ENCODE measurements around the gene OBSCN. TPM values are rescaled to one million over a fixed set of nuclear protein-coding genes. Genes with fewer than 3 reads are reported as not detected.
A peak's percentile ranks its signal among the peaks of the same experiment; 100 is the strongest.

The OBSCN gene
- polyA plus RNA-seq, 6 donors from 2014 or later, result 0.78 to 2.5 (median 1.5) TPM

- Mint-ChIP-seq H3K4me3 (no peak overlapping the region), H3K27ac (no peak overlapping the region), H3K36me3 (no peaks in the 10 kb centered on the region), H3K9me3 (peaks cover 0 to 14% (median 3%) of the 10 kb centered on the region in 7 donors), H3K4me1 (no peaks in the 10 kb centered on the region), H3K27me3 (no peaks in the 10 kb centered on the region)
- no peak for ATAC-seq (ENCODE audit: low read depth in 2 of 2)
- DNase-seq, result no peak
These were observed 138.9 kb downstream of the OBSCN start for GRCh38 chr1:228346731-228347130.

GRCh38 chr1:228347181-228347580 is 139.3 kb downstream of the OBSCN start:
- Mint-ChIP-seq H3K27ac (no peak overlapping the region), H3K9me3 (peaks cover 0 to 14% (median 3%) of the 10 kb centered on the region in 7 donors), H3K27me3 (no peaks in the 10 kb centered on the region), H3K36me3 (no peaks in the 10 kb centered on the region), H3K4me3 (no peak overlapping the region), H3K4me1 (no peaks in the 10 kb centered on the region)
- DNase-seq (no peak), ATAC-seq (ENCODE audit: low read depth in 2 of 2) (no peak)

GRCh38 chr1:228348708-228349467 is 141.0 kb downstream of the OBSCN start:
- peak overlapping the region in 2 of 6 donors; percentile 1 to 3 for H3K27ac Mint-ChIP-seq

DNA sequence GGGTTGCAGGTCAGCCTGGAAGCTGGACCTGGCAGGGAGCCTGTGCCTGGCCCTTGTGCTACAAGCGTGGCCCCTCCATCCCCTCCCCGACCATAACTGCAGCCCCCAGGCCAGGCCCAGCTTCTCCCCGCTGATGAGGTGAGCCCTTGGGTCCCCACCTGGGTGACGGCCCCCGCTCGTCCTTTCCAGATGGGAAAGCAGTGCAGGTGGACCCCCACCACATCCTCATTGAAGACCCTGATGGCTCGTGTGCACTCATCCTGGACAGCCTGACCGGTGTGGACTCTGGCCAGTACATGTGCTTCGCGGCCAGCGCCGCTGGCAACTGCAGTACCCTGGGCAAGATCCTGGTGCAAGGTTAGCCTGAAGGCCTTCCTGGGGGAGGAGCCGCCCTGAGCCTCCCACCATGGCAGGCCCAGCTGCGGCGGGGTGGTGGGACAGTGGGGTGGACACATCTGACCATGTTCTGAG is 141.9 kb downstream of the OBSCN start:
- Mint-ChIP-seq H3K9me3 (peaks cover 0 to 3% (median 0%) of the 10 kb centered on the region in 7 donors), H3K36me3 (no peaks in the 10 kb centered on the region), H3K27me3 (no peaks in the 10 kb centered on the region), H3K4me3 (no peak overlapping the region), H3K4me1 (no peaks in the 10 kb centered on the region), H3K27ac (no peak overlapping the region)
- no peak for DNase-seq
- no peak for ATAC-seq (ENCODE audit: low read depth in 2 of 2)

More at GRCh38 chr1:228348708-228349467, 141.0 kb downstream of the OBSCN start:
- Mint-ChIP-seq H3K27me3 (no peaks in the 10 kb centered on the region), H3K9me3 (peaks cover 0 to 7% (median 0%) of the 10 kb centered on the region in 7 donors), H3K4me3 (no peak overlapping the region), H3K4me1 (no peaks in the 10 kb centered on the region), H3K36me3 (no peaks in the 10 kb centered on the region)
- DNase-seq (no peak), ATAC-seq (ENCODE audit: low read depth in 2 of 2) (no peak)

GRCh38 chr1:228350179-228350742 is 142.4 kb downstream of the OBSCN start:
- Mint-ChIP-seq H3K27ac (peak overlapping the region in 3 of 6 donors; percentile 1 to 64 (median 41)), H3K36me3 (no peaks in the 10 kb centered on the region), H3K4me3 (no peak overlapping the region), H3K27me3 (no peaks in the 10 kb centered on the region), H3K9me3 (peaks cover 0 to 2% (median 0%) of the 10 kb centered on the region in 7 donors), H3K4me1 (no peaks in the 10 kb centered on the region)
- DNase-seq (no peak), ATAC-seq (ENCODE audit: low read depth in 2 of 2) (no peak)

- H3K4me1 Mint-ChIP-seq, result no peaks in the 10 kb centered on the region
- H3K36me3 Mint-ChIP-seq, result no peaks in the 10 kb centered on the region
- no peak overlapping the region for H3K27ac Mint-ChIP-seq
- no peak for ATAC-seq (ENCODE audit: low read depth in 2 of 2)
- H3K9me3 Mint-ChIP-seq, result no peaks in the 10 kb centered on the region
- no peaks in the 10 kb centered on the region for H3K27me3 Mint-ChIP-seq
- no peak overlapping the region for H3K4me3 Mint-ChIP-seq
- DNase-seq, result no peak
These were observed 143.3 kb downstream of the OBSCN start for GRCh38 chr1:228350831-228351781.

DNA sequence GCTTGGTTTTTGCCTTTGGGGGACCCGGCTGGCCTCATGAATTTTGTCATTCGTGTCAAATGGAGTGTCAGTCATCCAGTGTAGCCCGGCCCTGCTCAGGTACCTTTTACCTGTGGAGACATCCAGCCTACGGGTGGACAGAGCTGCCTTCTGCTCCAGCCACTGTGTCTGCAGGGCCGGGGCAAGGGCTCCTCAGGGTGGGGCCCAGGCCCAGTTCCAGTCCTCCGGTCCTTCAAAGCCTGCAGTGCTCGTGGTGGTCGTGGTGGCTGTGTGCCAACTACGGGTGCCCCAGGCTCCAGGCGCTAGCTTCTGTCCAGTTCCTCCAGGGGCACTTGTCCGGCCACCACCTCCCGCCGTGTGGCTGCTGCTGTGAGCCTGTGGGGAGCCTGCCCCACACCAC is 144.0 kb downstream of the OBSCN start:
- H3K36me3 Mint-ChIP-seq, result no peaks in the 10 kb centered on the region
- no peak overlapping the region for H3K4me3 Mint-ChIP-seq
- H3K27ac Mint-ChIP-seq, result no peak overlapping the region
- ATAC-seq (ENCODE audit: low read depth in 2 of 2) (no peak), DNase-seq (no peak)
- no peaks in the 10 kb centered on the region for H3K9me3 Mint-ChIP-seq
- H3K27me3 Mint-ChIP-seq, result no peaks in the 10 kb centered on the region
- H3K4me1 Mint-ChIP-seq, result no peaks in the 10 kb centered on the region

GRCh38 chr1:228352677-228353481 is 145.0 kb downstream of the OBSCN start:
- DNase-seq, result no peak
- no peaks in the 10 kb centered on the region for H3K4me1 Mint-ChIP-seq
- no peaks in the 10 kb centered on the region for H3K36me3 Mint-ChIP-seq
- no peaks in the 10 kb centered on the region for H3K9me3 Mint-ChIP-seq
- ATAC-seq (ENCODE audit: low read depth in 2 of 2), result no peak
- H3K27me3 Mint-ChIP-seq, result no peaks in the 10 kb centered on the region
- no peak overlapping the region for H3K27ac Mint-ChIP-seq
- no peak overlapping the region for H3K4me3 Mint-ChIP-seq

DNA sequence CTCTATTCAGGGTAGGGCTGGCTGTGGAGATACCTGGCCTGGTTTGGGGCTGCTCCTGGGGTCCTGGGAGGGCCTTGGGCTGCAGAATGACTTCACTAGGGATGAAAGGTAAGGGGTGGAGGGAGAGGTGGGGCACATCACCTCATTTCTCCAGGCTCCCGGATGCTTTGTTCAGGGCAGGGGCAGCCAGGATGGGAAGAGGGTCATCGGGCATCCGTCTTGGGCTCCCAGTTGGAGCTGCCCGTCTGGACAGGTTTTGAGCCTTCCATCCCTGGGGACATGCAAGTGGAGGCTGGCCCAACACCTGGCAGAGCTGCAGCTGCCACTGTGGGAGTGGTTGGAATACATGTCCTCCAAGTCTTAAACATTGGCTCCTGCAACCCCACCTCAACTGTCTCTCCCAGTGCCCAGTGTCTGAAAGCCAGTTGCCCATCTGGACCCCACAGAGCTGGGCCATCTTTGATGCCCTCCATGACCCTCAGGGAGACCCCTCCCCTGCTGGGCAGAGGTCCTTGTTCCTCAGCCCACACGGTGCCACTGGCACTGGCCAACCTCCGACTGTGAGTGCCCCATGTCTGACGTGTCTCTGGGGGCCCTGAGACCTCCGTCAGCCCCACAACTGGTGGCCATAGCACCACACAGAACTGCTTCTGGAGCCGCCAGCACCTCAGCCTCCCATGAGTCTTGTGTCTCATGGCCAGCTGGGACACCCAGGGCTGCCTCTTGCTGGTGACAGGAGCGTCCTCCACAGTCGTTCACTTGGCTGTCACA is 145.9 kb downstream of the OBSCN start:
- ATAC-seq (ENCODE audit: low read depth in 2 of 2) (no peak), DNase-seq (no peak)
- no peaks in the 10 kb centered on the region for H3K9me3 Mint-ChIP-seq
- no peak overlapping the region for H3K27ac Mint-ChIP-seq
- no peak overlapping the region for H3K4me3 Mint-ChIP-seq
- H3K4me1 Mint-ChIP-seq, result no peaks in the 10 kb centered on the region
- no peaks in the 10 kb centered on the region for H3K36me3 Mint-ChIP-seq
- no peaks in the 10 kb centered on the region for H3K27me3 Mint-ChIP-seq

- ATAC-seq (ENCODE audit: low read depth in 2 of 2), result no peak
- DNase-seq, result no peak
- Mint-ChIP-seq H3K4me1 (no peaks in the 10 kb centered on the region), H3K27me3 (no peaks in the 10 kb centered on the region), H3K4me3 (no peak overlapping the region), H3K27ac (no peak overlapping the region), H3K9me3 (no peaks in the 10 kb centered on the region), H3K36me3 (no peaks in the 10 kb centered on the region)
These were observed 146.8 kb downstream of the OBSCN start for GRCh38 chr1:228354390-228355320.

GRCh38 chr1:228356897-228357680 is 149.2 kb downstream of the OBSCN start:
- H3K9me3 Mint-ChIP-seq, result no peaks in the 10 kb centered on the region
- H3K36me3 Mint-ChIP-seq, result no peaks in the 10 kb centered on the region
- DNase-seq, result no peak
- no peak for ATAC-seq (ENCODE audit: low read depth in 2 of 2)
- no peaks in the 10 kb centered on the region for H3K4me1 Mint-ChIP-seq
- no peak overlapping the region for H3K27ac Mint-ChIP-seq
- no peaks in the 10 kb centered on the region for H3K27me3 Mint-ChIP-seq
- no peak overlapping the region for H3K4me3 Mint-ChIP-seq
